ENCODE results near the gene INMT.

DNA sequence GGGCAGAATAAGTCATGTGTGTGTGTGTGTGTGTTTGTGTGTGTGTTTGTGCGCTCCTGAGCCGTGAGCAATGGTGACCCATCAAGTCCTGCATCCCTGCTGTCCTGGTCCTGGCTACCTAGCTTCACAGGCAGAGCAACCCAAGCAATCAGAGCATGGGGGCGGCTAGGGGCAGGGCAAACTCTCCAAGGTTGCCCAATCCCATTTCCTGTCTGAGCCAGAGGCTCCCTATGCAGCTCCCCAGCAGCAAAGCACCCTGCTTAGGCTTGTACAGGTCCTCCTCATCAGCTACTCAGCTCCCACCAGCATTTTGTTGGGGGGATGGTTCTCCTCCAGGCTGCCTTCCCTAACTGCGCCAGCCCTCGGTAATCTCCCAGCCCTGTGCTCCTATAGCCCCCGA is 38.5 kb upstream of the INMT start:
- TF ChIP-seq EZH2 (IDR thresholded peaks at IDR 0.05; ENCODE audit: insufficient read depth, poor library complexity, severe bottlenecking) (no peak), EZH2phosphoT487 (IDR thresholded peaks at IDR 0.05; ENCODE audit: insufficient read depth, low read depth) (no peak)

All from GM23248 (cell line).